ENCODE measurements around the gene USP24.

The USP24 gene

DNA sequence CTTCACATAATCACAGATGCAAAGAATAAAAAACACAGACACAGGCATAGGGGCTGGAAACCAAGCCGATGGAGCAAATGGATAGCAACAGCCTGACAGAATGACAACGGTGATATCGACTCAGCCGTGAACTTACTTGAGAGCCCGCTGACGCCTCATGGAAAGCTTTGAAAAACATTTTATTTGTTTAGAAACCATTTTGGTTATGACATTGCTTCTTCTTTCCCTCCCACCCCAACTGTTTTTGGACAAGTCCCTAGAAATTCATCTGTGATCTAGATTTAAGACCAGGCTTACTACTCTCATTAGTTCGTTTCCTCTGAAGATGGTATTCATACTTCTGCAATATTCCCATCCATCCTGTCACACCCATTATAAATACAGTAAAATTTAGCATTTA is 130.9 kb downstream of the USP24 start:
- H3K4me3 ChIP-seq (ENCODE audit: low read depth, low read length): no peak overlapping the region
- TF ChIP-seq, protein P1, sequence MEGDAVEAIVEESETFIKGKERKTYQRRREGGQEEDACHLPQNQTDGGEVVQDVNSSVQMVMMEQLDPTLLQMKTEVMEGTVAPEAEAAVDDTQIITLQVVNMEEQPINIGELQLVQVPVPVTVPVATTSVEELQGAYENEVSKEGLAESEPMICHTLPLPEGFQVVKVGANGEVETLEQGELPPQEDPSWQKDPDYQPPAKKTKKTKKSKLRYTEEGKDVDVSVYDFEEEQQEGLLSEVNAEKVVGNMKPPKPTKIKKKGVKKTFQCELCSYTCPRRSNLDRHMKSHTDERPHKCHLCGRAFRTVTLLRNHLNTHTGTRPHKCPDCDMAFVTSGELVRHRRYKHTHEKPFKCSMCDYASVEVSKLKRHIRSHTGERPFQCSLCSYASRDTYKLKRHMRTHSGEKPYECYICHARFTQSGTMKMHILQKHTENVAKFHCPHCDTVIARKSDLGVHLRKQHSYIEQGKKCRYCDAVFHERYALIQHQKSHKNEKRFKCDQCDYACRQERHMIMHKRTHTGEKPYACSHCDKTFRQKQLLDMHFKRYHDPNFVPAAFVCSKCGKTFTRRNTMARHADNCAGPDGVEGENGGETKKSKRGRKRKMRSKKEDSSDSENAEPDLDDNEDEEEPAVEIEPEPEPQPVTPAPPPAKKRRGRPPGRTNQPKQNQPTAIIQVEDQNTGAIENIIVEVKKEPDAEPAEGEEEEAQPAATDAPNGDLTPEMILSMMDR (conservative IDR thresholded peaks at IDR 0.05; ENCODE audit: low read depth, low read length): no peak
- DNase-seq (ENCODE audit: low read depth): no peak

- TF ChIP-seq, protein P1 (conservative IDR thresholded peaks at IDR 0.05; ENCODE audit: low read depth, low read length): no peak
- peak; percentile 74 for DNase-seq (ENCODE audit: low read depth)
- H3K4me3 ChIP-seq (ENCODE audit: low read depth, low read length): no peak overlapping the region
These were observed 133.3 kb downstream of the USP24 start for GRCh38 chr1:55081905-55082296.

DNA sequence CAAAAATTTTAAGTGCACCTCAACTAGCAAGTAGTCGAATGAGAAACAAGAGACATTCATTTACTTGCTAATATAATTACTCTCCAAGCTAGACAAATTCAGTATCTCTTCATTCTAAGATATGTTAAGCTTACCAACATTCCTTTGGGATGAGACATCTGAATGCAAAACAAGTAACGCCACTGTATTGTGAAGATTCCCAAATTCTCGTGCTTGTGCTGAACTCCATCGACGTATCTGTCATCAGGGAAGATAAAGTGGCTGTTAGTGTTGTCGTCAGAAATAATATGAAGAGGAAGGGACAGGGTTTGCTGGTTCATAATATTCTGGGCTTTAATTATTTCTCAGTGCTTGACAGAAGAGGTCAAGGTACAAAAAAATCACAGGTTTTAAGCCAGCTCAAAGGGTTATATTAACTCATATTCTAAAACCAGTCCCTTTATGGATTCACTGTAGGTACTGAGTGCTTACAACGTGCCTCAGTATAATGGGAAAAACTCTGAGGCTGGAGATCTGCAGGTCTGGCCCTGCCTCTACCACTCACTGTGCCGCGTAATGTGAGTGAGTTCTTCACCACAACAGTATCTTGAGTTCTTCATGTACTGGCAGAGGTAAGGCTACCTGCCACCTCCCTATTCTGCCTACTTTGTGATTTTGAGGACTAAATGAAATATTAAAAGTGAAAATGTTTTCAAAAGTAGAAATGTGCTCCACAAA is 133.8 kb downstream of the USP24 start:
- TF ChIP-seq, protein P1 (conservative IDR thresholded peaks at IDR 0.05; ENCODE audit: low read depth, low read length): no peak
- DNase-seq (ENCODE audit: low read depth): peak; percentile 89
- no peak overlapping the region for H3K4me3 ChIP-seq (ENCODE audit: low read depth, low read length)

DNA sequence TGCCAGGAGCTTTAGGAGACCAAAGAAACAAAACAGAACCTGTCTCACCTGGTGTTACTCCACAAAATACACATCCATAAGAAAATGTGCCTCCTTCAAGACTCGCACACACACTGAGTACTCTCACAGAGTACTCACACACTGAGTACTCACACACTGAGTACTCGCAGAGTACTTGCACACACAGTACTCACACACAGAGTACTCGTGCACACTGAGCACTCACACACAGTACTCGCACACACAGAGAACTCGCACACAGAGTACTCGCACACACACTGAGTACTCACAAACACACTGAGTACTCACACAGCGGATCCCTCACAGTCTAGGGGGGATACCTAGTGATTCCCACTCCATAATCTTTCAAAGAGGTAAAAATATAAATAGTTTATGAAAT is 135.5 kb downstream of the USP24 start:
- TF ChIP-seq, protein P1 (conservative IDR thresholded peaks at IDR 0.05; ENCODE audit: low read depth, low read length): no peak
- DNase-seq (ENCODE audit: low read depth): no peak
- H3K4me3 ChIP-seq (ENCODE audit: low read depth, low read length): no peak overlapping the region

DNA sequence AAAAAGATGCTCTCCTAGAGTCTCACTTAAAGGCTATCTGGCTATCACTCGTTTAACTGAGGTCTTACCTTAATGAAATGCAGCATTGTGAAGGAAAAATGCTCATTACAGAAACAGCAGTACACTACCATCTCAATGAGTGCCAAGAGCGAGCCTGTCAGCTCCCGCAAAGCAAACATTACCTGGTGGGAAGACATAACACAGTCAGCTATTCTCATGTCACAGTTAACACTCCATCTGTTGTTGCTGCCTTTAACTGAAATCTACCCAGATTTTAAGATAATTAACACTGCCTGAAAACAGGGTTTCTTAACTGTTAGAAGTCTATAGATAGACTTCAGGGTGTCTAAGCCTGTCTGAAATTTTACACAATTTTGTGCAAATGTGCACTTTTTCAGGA is 136.7 kb downstream of the USP24 start:
- no peak for DNase-seq (ENCODE audit: low read depth)
- TF ChIP-seq, protein P1 (conservative IDR thresholded peaks at IDR 0.05; ENCODE audit: low read depth, low read length): no peak
- no peak overlapping the region for H3K4me3 ChIP-seq (ENCODE audit: low read depth, low read length)

- TF ChIP-seq, protein P1 (conservative IDR thresholded peaks at IDR 0.05; ENCODE audit: low read depth, low read length): no peak
- no peak for DNase-seq (ENCODE audit: low read depth)
- H3K4me3 ChIP-seq (ENCODE audit: low read depth, low read length): no peak overlapping the region
These were observed 138.8 kb downstream of the USP24 start for GRCh38 chr1:55076356-55076755.

DNA sequence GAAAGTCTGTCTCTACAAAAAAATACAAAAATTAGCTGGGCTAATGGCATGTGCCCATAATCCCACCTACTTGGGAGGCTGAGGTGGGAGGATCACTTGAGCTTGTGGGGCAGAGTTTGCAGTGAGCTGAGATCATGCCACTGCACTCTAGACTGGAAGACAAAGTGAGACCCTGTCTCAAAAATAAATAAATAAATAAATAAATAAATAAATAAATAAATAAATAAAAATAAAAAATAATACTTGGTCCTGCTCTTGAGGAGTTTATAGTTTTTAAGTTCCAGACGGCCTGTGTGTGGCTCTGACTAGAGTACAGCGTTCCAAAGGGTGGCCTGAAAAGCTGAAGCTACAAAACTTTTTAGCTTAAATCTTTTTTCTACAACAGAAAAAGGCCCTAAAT is 140.7 kb downstream of the USP24 start:
- no peak for DNase-seq (ENCODE audit: low read depth)
- H3K4me3 ChIP-seq (ENCODE audit: low read depth, low read length): no peak overlapping the region
- TF ChIP-seq, protein P1 (conservative IDR thresholded peaks at IDR 0.05; ENCODE audit: low read depth, low read length): no peak
